ENCODE measurements around the gene MARVELD1. TPM values are rescaled to one million over a fixed set of nuclear protein-coding genes. Genes with fewer than 3 reads are reported as not detected.

MARVELD1 gene
- total RNA-seq, 1 experiment from 2014 or later, result 29.0 TPM

- DNase-seq (ENCODE audit: low read depth), result no peak
Measured at GRCh38 chr10:97755718-97756117, 42.2 kb downstream of the MARVELD1 start.

- DNase-seq (ENCODE audit: low read depth), result no peak
Measured at GRCh38 chr10:97757471-97757870, 43.9 kb downstream of the MARVELD1 start.

- DNase-seq (ENCODE audit: low read depth), result peak; percentile 63
Measured at GRCh38 chr10:97759158-97759887, 45.8 kb downstream of the MARVELD1 start.

- no peak for DNase-seq (ENCODE audit: low read depth)
Measured at GRCh38 chr10:97759946-97760345, 46.4 kb downstream of the MARVELD1 start.

- DNase-seq (ENCODE audit: low read depth), result no peak
Measured at GRCh38 chr10:97760461-97761257, 47.1 kb downstream of the MARVELD1 start.

- DNase-seq (ENCODE audit: low read depth), result no peak
Measured at GRCh38 chr10:97761331-97761865, 47.9 kb downstream of the MARVELD1 start.

GRCh38 chr10:97762056-97762455, 48.5 kb downstream of the MARVELD1 start:
- no peak for DNase-seq (ENCODE audit: low read depth)

GRCh38 chr10:97762816-97763215, 49.3 kb downstream of the MARVELD1 start:
- DNase-seq (ENCODE audit: low read depth), result no peak

GRCh38 chr10:97763411-97763810, 49.9 kb downstream of the MARVELD1 start:
- DNase-seq (ENCODE audit: low read depth), result no peak

GRCh38 chr10:97763947-97764346, 50.4 kb downstream of the MARVELD1 start:
- no peak for DNase-seq (ENCODE audit: low read depth)

GRCh38 chr10:97764519-97764931, 51.0 kb downstream of the MARVELD1 start:
- DNase-seq (ENCODE audit: low read depth), result no peak

GRCh38 chr10:97765201-97765600, 51.7 kb downstream of the MARVELD1 start:
- no peak for DNase-seq (ENCODE audit: low read depth)

GRCh38 chr10:97766106-97766810, 52.7 kb downstream of the MARVELD1 start:
- no peak for DNase-seq (ENCODE audit: low read depth)

GRCh38 chr10:97766996-97767924, 53.7 kb downstream of the MARVELD1 start:
- no peak for DNase-seq (ENCODE audit: low read depth)

Other genes starting within 250 kb of the MARVELD1 start
- gene MMS19, start 215.3 kb upstream of the MARVELD1 start, total RNA-seq (2014; rRNA removed; shearing (Covaris generic)), result 73.9 and 87.0 TPM in 2 replicates
- 16.8 and 18.5 TPM in 2 replicates for gene UBTD1, start 214.8 kb upstream of the MARVELD1 start, total RNA-seq (2014; rRNA removed; shearing (Covaris generic))
- gene ANKRD2, start 141.0 kb upstream of the MARVELD1 start, total RNA-seq (2014; rRNA removed; shearing (Covaris generic)), result not detected in 2 replicates
- gene HOGA1, start 129.3 kb upstream of the MARVELD1 start, total RNA-seq (2014; rRNA removed; shearing (Covaris generic)), result 0.24 and 0.78 TPM in 2 replicates
- 0.10 TPM in 1 of 2 replicates, not detected in the other for gene C10orf62, start 124.0 kb upstream of the MARVELD1 start, total RNA-seq (2014; rRNA removed; shearing (Covaris generic))
- gene MORN4, start 80.2 kb upstream of the MARVELD1 start, total RNA-seq (2014; rRNA removed; shearing (Covaris generic)), result 2.2 and 3.7 TPM in 2 replicates
- gene PI4K2A, start 73.1 kb upstream of the MARVELD1 start, total RNA-seq (2014; rRNA removed; shearing (Covaris generic)), result 10.4 and 10.6 TPM in 2 replicates
- gene AVPI1, start 26.5 kb upstream of the MARVELD1 start, total RNA-seq (2014; rRNA removed; shearing (Covaris generic)), result 7.6 and 13.2 TPM in 2 replicates
- gene ZFYVE27, start 23.4 kb downstream of the MARVELD1 start, total RNA-seq (2014; rRNA removed; shearing (Covaris generic)), result 7.0 and 10.3 TPM in 2 replicates
- not detected in 2 replicates for gene SFRP5, start 58.3 kb downstream of the MARVELD1 start, total RNA-seq (2014; rRNA removed; shearing (Covaris generic))
- 2.9 and 3.1 TPM in 2 replicates for gene GOLGA7B, start 136.1 kb downstream of the MARVELD1 start, total RNA-seq (2014; rRNA removed; shearing (Covaris generic))